ENCODE results near the gene ALPK1.

The ALPK1 gene

DNA sequence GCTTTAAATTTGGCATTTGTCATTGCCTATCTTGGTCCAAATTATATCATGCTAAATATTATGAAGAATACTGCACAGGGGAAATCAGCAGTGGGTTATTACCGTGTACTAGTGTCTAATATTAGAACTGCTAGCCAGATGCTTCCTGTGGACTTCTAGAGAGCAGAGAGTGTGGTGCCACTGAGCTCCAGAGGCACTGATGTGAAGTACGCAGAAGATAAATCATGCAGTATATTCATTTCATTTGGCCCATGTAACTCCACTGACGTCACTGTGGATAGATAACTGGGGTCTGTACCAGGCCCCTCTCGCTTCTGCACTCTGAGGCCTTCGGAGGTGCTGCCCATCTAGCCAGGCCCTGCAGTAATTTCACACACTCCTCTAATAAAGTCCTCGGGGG lies 80.0 kb downstream of the ALPK1 start:
- TF ChIP-seq CTCF (IDR thresholded peaks at IDR 0.05; ENCODE audit: low read depth, low read length): no peak
- no peak for DNase-seq (ENCODE audit: low read depth in 2 of 2)
- no peak overlapping the region for H3K4me3 ChIP-seq (replicated peaks in 1 of 2; ENCODE audit: low read depth in 2 of 2, low read length in 2 of 2)

GRCh38 chr4:112377594-112378242 lies 80.5 kb downstream of the ALPK1 start:
- H3K4me3 ChIP-seq (replicated peaks in 1 of 2; ENCODE audit: low read depth in 2 of 2, low read length in 2 of 2): no peak overlapping the region
- no peak for TF ChIP-seq CTCF (IDR thresholded peaks at IDR 0.05; ENCODE audit: low read depth, low read length)
- no peak for DNase-seq (ENCODE audit: low read depth in 2 of 2)

GRCh38 chr4:112378243-112378620 lies 81.1 kb downstream of the ALPK1 start:
- DNase-seq (ENCODE audit: low read depth in 2 of 2): no peak
- H3K4me3 ChIP-seq (replicated peaks in 1 of 2; ENCODE audit: low read depth in 2 of 2, low read length in 2 of 2): no peak overlapping the region
- TF ChIP-seq CTCF (IDR thresholded peaks at IDR 0.05; ENCODE audit: low read depth, low read length): no peak

DNA sequence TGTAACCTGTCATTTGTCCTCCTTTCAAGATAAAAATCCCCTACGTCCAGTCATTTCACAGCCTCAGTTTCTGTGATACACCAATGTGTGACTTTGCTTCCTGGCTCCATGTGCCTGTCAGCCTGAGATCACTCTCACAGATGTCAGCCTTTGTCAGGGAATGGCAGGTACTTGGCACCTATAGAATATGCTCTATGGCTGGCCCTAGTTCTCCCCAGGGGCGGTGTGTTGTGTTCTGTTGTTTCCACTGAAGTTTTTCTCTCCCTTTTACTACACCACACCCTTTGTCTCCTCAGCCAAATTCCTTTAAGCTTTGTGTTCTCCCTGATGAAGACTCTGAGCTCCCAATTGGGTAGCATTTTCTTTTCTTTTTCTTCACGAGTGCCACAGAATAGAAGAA lies 81.7 kb downstream of the ALPK1 start:
- DNase-seq (ENCODE audit: low read depth in 2 of 2): peak in 1 of 2 donors; percentile 14
- no peak for TF ChIP-seq CTCF (IDR thresholded peaks at IDR 0.05; ENCODE audit: low read depth, low read length)

GRCh38 chr4:112379306-112379705 lies 82.1 kb downstream of the ALPK1 start:
- H3K4me3 ChIP-seq (replicated peaks in 1 of 2; ENCODE audit: low read depth in 2 of 2, low read length in 2 of 2): no peak overlapping the region
- no peak for DNase-seq (ENCODE audit: low read depth in 2 of 2)
- TF ChIP-seq CTCF (IDR thresholded peaks at IDR 0.05; ENCODE audit: low read depth, low read length): no peak

More for the DNA sequence above, 81.7 kb downstream of the ALPK1 start:
- H3K4me3 ChIP-seq (replicated peaks in 1 of 2; ENCODE audit: low read depth in 2 of 2, low read length in 2 of 2): no peak overlapping the region

GRCh38 chr4:112381996-112382692 lies 85.0 kb downstream of the ALPK1 start:
- H3K4me3 ChIP-seq (replicated peaks in 1 of 2; ENCODE audit: low read depth in 2 of 2, low read length in 2 of 2): no peak overlapping the region
- no peak for TF ChIP-seq CTCF (IDR thresholded peaks at IDR 0.05; ENCODE audit: low read depth, low read length)
- DNase-seq (ENCODE audit: low read depth in 2 of 2): no peak
